OCI-LY3 (cell line): ENCODE measurements around the gene GKAP1.

Experiments used
- EZH2phosphoT487 ChIP-seq: fragments of 200-600 bp; shearing (Covaris generic); IDR thresholded peaks from 2 replicates; pipeline ENCODE4 v1.6.1; 2018; ENCODE audit warnings: antibody characterized with exemption, mixed run types, low read depth
- TF ChIP-seq, protein P1 (sequence below): fragments of 200-600, 300-600 bp; sonication (generic); IDR thresholded peaks from 2 replicates; pipeline ENCODE4 v1.5.1; 2014; ENCODE audit warnings: antibody characterized with exemption, low read length, low read depth

DNA sequence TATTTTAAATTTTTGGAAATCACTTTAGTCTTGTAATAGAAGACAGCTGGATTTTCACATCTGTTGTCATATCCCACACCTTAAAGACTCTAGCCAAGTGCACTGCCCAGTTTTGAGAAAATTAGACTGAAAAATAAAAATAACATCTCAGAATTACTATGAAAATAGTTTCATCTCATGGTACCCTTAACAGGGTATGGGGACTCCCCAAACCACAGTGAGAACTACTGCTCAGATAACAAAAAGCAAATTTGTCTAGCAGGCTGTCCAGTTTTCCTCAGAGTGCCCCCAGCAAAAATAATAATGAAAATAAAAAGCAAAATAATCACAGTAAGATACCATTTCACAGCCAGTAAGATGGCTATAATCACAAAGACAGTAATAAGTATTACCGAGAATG, 116.3 kb downstream of the GKAP1 start:
- TF ChIP-seq, protein P1, sequence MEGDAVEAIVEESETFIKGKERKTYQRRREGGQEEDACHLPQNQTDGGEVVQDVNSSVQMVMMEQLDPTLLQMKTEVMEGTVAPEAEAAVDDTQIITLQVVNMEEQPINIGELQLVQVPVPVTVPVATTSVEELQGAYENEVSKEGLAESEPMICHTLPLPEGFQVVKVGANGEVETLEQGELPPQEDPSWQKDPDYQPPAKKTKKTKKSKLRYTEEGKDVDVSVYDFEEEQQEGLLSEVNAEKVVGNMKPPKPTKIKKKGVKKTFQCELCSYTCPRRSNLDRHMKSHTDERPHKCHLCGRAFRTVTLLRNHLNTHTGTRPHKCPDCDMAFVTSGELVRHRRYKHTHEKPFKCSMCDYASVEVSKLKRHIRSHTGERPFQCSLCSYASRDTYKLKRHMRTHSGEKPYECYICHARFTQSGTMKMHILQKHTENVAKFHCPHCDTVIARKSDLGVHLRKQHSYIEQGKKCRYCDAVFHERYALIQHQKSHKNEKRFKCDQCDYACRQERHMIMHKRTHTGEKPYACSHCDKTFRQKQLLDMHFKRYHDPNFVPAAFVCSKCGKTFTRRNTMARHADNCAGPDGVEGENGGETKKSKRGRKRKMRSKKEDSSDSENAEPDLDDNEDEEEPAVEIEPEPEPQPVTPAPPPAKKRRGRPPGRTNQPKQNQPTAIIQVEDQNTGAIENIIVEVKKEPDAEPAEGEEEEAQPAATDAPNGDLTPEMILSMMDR, result no peak
- no peak for TF ChIP-seq EZH2phosphoT487
